ENCODE data around the gene CFAP221.

The CFAP221 gene

DNA sequence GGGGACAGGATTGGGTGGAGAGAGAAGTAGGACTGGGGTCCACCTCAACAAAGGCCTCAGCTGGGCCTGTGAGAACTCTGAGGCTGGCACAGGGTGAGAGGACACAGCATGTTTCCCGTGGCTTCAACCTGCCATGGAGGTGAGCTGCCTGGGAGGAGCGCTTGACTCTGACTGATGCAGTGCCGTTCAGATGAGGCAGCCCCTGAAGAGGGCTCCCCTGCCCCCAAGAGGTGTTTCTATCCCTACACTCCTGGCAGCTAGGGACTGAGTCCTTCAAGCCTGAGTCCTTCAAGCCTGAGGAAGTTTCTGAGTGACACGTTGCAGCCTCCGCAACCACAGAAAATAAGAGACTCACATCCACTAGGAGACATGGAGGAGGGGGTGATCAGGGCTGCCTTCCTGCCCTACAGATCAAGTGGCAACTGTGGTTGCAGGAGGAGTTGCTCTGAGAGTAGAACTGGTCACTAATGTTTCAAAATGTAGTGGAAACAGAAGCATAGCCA is 85.1 kb downstream of the CFAP221 start:
- no peak for DNase-seq
- intact Hi-C loops (cut with DNase I): no loop called here

DNA sequence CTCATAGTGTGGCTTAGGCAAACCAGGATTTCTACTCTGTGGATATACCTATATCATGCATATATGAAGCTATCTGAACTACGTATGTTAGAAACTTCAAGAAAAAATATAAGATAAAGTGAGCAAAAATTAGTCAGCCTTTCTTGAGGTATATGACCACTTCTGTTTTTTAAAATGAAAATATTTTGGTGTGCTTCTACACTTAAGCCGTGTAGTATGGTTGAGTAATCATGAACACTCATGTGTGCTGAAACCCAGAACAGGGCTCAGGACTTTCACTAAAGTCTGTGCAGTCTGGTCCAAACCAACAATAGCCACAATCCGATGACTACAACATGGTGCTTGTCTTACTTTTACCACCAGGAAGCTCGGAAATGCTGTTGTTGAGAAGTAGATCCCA is 85.9 kb downstream of the CFAP221 start:
- no peak for DNase-seq
- intact Hi-C loops (cut with DNase I): no loop called here

DNA sequence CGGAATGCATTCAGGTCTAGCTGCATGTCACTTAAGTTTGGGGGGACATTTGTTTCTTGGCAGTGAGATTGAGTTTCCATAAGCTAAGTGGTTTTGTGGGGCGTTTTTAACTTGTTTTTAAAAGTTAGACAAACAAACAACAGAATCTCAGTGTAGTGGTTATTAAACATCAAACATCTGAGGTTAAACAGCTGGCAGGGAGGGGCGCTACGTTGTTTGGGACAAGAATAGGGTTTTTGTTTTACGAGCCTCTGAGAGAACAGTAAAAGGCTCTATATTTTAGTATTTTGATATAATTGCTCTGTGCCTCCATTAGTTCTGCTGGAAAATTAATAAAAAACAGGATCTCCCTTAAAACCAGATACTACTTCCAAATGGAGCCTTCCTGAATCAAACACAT is 93.1 kb downstream of the CFAP221 start:
- peak in 2 of 42 donors; percentile 18 to 30 for DNase-seq

DNA sequence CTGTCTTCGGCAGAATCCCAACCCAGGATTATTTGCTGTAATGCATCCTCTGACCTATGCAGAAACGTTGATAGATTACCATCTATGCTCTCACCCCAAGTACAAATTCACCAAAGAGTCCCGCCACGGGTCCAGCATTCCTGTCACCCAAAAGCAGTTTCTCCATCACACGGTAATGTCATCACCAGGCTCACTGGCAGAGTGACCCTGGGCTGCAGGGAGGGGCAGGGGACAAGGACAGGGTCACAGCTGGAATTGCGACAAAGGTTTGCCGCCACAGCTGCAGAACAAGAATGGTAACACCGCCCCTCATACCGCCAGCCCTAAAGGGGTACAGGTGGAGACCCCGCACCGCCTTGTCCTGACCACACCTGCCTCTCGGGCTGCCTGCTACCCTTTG is 94.0 kb downstream of the CFAP221 start:
- DNase-seq: no peak
- intact Hi-C loops (cut with DNase I): no loop called here

More for the DNA sequence above, 93.1 kb downstream of the CFAP221 start:
- intact Hi-C loops (cut with DNase I): no loop called here

DNA sequence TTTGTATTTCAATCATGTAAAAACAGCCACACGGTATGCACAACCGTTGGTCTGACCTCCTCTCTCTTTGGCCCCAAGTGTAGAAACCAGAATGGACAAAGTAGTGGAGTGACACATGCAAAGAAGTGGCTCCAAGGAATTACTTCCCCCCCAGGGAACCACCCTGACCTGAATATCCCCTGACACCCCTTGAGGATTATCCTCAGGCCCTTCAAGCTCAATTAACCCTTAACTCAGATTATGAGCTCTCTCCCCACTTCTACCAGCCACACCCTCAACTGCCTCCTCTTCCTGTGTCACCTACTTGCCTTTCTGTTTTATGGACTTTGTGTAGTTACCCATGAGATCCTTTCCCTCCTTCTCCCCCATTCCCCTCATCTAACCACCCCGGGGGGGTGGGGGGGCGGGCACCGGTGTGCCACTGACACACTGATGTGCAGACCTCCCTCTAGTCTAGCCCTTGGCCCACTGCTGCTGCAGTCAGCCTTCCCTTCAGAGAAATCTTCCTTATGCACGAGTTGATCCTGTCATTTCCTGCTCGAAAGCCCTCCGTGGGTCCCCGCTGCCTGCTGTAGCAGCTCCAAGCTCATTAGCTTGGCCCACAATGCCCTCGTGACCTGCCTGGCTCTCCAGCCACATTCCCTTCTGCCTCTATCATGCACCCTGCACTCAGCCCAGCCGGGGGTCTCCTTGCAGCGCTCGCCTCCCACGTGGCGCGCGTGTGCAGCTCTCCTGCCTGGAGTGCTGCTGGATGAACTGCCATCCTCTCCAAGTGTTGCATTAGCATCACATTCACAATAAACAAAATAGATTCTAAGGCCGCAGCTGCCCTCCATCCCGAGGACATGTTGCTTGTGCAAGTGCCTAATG is 94.7 kb downstream of the CFAP221 start:
- intact Hi-C loops (cut with DNase I): no loop called here
- peak in 19 of 42 donors; percentile 3 to 49 (median 24) for DNase-seq

DNA sequence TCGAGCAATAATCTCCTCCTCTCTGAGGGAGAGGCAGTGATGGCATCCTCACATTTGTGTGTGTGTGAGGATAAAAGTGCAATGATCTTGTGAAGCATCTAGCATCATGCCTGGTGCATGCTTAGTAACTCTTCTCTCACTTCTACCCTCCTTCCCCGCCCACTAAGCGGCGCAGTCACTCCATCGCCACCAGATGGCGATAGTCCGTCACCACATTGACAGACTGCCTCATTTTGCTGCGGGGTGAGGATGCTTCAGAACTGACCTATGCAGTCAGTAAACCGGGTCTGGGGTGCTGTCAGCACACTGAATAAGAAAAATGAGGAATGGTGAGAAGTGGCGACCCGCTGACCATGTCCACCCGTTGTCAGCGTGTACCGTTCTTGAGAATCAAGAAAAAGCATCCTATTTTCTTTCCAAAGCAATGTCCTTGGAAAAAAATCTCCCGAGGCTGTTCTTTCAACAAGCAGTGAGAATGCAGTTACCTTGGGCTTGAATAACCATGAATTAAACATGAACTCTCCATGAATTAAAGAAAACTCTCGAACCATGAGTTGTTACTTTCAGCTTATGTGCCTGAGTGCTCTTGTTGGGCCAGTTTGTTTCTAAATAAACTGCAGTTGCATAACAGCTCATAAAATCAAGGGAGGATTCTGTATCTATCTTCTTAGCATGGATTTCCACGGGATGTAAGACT is 97.5 kb downstream of the CFAP221 start:
- peak; percentile 59 to 92 (median 85) for DNase-seq
- intact Hi-C loops (cut with DNase I): no loop called here

DNA sequence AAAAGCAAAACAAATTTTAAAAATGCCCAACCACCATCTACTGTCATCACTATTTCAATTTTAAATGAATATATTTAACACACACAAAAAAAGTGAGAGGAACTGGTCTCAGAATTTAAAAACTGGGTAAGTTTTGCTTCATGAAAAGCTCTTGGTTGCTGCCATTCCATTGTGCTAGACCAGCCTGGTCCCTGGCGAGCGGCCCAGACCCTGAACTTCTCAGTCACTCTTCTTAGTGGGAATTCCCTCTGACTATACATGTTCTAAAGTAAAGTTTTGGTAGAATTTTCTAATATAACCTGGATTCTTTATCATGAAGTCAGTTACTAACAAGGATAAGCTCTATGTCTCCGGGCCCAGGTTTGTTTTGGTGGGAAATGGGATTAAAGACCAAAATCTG is 99.9 kb downstream of the CFAP221 start:
- intact Hi-C loops (cut with DNase I): no loop called here
- peak in 9 of 42 donors; percentile 9 to 54 (median 30) for DNase-seq

DNA sequence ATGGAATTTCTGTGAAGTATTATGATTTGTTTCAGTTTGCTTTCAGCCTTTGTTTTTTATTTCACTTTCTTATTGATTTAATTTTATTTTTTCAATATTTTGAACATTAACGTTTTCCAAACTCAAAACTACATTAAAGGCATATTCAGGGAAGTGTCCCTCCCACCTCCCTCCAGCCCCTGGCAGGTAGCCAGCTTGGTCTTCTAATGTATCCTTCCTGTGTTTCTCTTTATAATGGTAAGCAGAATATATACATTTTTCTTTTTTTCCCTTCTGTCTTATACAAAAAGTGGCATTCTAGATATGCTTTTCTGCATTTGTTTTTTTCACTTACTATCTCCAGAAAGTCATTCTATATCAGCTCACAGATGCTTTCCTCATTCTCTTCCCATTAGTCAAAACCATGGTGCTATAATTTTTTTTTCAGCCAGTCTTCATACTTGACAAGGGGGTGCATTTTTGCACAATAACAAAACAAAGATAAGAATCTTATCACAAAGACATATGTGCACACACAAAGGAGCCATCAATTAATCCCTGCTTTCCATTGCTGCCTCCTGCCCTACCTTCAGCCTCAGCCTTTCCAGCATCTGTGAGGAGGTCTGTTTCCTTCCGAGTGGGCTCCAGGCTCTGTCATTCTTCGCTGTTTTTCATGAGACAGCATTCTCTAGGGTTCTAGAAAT is 101.1 kb downstream of the CFAP221 start:
- DNase-seq: no peak
- intact Hi-C loops (cut with DNase I): no loop called here

DNA sequence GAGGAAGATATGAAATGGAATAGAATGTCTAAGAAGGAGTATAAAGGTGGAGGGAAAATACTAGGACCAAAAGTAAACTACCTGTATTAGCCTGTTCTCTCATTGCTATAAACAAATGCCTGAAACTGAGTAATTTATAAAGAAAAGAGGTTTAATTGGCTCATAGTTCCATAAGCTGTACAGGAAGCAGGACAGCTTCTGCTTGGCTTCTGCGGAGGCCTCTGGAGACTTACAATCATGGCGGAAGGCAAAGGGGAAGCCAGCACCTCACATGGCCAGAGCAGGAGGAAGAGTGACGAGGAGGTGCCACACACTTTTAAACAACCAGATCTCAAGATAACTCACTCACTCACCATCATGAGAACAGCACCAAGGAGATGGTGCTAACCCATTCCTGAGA is 101.9 kb downstream of the CFAP221 start:
- intact Hi-C loops (cut with DNase I): no loop called here
- no peak for DNase-seq

DNA sequence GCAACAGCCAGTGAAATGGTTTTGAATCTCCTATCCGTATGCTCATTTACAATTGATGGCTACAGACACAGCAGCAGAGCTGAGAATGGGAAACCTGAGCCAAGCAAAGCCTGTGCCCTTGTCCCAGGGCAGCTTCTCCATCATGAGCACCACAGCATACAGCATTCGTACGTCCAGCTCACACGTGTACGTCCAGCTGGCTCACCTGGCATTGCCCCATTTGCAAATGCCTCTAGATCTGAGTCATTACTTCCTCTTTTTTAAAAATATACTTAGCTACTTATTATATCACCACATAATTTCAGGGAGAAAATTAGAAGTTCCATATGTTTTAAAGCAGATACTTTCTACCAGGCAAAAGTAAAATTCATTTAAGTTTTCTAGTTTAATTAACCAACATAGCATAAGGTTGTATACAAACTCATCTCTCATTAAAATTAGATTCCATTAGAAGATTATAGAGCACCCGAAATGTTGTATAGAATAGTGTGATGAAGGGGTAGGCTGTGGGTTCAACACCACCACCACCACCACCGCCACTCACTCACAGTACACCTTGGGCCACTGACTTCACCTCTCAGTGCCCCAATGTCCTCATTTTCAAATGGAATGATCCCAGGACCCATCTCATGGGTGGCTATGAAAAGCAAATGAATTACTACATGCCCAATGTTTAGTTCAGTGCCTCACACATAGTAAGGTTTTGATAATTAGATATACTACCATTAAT is 103.4 kb downstream of the CFAP221 start:
- intact Hi-C loops (cut with DNase I): no loop called here
- DNase-seq: no peak

DNA sequence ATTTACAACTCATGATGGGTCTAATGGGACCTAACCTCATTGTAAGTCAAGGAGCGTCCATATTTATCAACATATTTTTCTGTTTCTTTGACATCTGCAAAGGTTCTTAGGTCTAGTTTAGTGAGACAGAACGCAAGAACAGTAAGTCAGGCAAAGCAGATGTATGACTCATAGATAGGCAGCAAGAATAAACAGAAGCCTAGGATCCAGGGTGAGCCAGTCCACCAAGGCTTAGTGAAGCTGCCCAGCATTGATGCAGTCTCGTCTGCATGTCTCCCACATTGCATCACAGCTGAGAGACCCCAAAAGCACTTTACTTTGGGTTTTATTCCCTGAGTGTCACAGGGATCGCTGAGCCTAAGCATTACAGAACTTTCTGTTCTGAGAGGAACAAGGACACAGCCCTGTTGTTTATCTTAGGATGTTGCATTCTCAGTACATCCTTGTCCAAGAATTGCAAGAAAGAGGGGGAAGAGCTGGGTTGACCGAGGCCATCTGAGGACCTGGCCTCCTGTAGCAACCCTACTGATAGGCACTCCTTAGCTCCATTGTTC is 105.2 kb downstream of the CFAP221 start:
- intact Hi-C loops (cut with DNase I): no loop called here
- no peak for DNase-seq

DNA sequence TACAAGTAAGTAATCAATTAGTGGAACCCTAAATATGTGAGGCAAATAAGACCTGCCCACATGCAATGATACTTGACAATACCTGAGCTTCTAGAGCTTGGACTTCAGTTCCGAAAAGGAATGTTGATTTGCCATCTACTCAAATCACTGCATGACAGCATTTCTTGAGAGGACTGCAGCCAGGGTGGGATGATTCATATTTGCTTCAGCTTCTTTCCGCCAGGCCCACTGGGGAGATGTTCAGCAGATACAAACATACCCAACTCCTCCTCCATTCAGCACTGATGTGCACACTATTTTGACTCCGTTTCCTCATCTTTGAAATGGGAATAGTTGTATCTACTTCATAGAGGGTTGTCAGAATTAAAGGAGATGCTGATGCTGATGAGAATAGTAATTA is 106.0 kb downstream of the CFAP221 start:
- no peak for DNase-seq
- intact Hi-C loops (cut with DNase I): no loop called here

DNA sequence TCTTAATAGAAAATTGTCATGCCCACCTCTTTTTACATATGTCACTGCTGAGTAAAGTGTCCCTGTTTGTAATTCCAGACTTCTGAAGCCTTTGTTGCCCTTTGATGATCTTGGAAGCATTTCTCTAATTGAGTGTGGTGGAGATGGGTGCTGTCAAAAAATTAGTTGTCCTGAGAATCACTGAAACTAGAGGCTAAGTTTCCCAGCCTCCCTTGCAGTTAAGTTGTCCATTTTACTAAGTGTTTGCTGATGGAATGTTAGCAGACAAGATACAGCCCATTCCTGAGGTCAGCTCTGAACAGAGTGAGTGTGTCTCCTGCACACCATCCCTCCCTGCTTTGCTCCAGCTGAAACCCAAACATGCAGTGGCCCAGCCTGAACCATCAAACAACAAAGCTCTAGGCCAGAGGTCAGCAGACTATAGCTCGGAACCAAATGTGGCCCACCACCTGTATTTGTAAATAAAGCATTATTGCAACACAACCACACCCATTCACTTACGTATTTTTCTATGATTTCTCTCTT is 106.7 kb downstream of the CFAP221 start:
- intact Hi-C loops (cut with DNase I): no loop called here

DNA sequence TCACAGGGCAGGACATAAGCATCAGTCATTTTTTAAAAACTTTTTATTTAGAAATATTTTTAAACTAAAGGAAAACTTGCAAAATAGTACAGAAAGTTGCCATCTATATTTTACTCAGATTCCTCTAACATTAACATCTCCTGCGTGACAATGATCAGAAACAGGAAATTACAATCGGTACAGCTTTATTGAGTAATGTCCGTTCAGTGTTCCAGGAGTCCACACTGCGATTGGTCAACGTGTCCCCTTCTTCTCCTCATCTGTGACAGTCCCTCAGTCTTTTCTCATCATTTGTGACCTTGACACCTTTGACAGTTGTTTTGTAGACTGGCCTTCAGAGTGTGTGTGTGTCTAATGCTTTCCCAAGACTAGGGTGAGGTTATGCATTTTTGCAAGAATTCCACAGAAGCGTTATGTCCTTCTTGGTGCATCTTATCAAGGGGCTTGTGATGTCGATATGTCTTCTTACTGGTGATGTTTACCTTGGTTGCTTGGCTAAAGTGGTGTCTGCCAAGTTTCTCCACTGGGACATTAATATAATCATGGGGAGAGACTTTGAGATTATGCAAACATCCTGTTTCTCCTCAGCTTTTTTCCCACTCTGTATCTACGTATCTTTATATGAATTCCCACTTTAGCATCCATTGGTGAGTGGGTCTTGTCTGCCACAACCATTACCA is 113.4 kb downstream of the CFAP221 start:
- intact Hi-C loops (cut with DNase I): no loop called here
- DNase-seq: no peak

More for the DNA sequence above, 106.7 kb downstream of the CFAP221 start:
- no peak for DNase-seq

DNA sequence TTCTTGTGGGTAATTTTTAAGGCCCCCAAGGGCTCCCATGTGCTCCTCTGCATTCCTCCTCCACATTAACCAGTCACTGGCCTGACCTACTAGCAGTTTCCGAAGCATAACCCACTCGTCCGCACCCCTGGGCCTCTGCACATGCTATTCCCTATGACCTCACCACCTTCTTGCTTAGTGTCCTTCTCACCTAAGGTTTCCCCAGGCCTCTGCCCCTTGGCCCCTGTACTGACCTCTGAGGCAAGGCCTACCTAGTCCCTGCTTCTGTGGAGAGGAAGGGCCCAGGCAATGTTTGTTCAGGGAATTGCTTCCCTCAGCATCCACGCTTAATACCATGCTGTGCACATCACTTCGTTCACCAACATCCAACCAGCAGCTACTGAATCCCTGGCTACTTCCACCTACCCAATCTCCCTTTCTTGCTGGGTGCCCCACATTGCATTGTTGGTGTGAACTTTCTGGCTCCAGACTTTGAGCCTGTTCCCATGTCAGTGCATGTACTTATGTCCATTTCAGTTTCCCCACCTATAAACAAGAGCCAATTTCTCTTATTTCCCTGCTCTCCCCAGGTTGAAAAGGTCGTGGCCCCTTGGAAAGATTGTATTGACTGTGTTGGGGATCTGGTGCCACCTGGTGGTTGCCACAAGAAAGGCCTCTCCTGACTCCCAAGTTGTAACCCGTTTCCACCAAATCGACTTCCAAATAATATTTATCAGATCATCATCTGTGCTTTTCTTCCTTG is 115.5 kb downstream of the CFAP221 start:
- DNase-seq: peak in 31 of 42 donors; percentile 30 to 82 (median 59)
- intact Hi-C loops (cut with DNase I): no loop called here

DNA sequence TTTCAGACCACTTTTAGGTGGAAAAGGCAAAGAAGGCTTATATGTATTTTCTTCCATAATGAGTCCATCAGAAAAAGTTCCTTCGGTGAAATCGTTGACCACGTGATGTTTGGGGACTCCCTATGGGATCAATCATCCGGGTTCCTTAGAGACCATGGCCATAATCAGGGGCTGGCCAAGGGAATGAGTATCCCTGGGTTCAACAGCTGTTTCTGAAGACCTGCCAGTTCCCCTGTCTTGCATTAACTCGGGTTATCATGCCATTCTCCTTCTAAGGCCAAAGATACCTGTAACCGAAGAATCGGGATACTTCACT is 116.1 kb downstream of the CFAP221 start:
- intact Hi-C loops (cut with DNase I): no loop called here

DNA sequence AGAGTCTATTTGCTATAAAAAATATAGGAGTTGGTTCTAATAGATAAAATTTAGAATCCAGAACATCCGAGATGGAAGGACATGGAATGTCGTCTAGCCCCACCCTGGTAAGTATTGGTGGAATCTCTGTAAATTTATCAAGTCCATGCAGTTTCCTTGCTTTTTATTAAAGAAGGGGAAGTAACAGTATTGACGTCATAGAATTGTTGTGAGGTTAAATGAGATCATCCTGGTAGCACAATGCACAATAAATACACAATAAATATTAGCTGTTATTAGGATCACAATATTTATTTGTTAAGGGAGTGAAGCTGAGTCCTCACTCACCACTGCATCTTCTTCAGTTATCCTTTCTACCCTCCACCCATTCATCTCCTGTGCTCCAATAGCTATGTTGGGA is 118.0 kb downstream of the CFAP221 start:
- DNase-seq: peak in 1 of 42 donors; percentile 3
- intact Hi-C loops (cut with DNase I): no loop called here

More for the DNA sequence above, 116.1 kb downstream of the CFAP221 start:
- DNase-seq: no peak

Data from head of caudate nucleus (tissue), 42 donors.